Osteocyte (in vitro differentiated cells): ENCODE data around the gene RAB5A. TPM values are rescaled to one million over a fixed set of nuclear protein-coding genes. Genes with fewer than 3 reads are reported as not detected.

Experiments
- DNase-seq: peaks from one replicate; pipeline ENCODE4 v3.0.0; 2021; ENCODE audit warnings: mixed read lengths; ENCODE audit not compliant: unreplicated experiment; ENCODE audit errors: extremely low spot score
- H3K27ac Mint-ChIP-seq: one replicate; pipeline ENCODE4 v1.8.0; 2021; ENCODE audit warnings: mild to moderate bottlenecking, mixed read lengths; ENCODE audit not compliant: unreplicated experiment
- H3K27me3 Mint-ChIP-seq: one replicate; pipeline ENCODE4 v1.8.0; 2021; ENCODE audit warnings: mixed read lengths; ENCODE audit not compliant: unreplicated experiment
- H3K36me3 Mint-ChIP-seq: one replicate; pipeline ENCODE4 v1.8.0; 2021; ENCODE audit warnings: mixed read lengths; ENCODE audit not compliant: unreplicated experiment
- H3K4me1 Mint-ChIP-seq: one replicate; pipeline ENCODE4 v1.8.0; 2021; ENCODE audit warnings: mixed read lengths; ENCODE audit not compliant: unreplicated experiment
- H3K4me3 Mint-ChIP-seq: one replicate; pipeline ENCODE4 v1.8.0; 2021; ENCODE audit warnings: mild to moderate bottlenecking, moderate library complexity, mixed read lengths; ENCODE audit not compliant: unreplicated experiment
- H3K9me3 Mint-ChIP-seq: one replicate; pipeline ENCODE4 v1.8.0; 2021; ENCODE audit warnings: mixed read lengths; ENCODE audit not compliant: unreplicated experiment
- total RNA-seq: library from RNA; stranded (reverse); gene quantifications from 2 replicates; pipeline ENCODE4 v1.2.1, GENCODE V29; 2021
- TF ChIP-seq, protein P1 (sequence below): fragments of 200-600 bp; sonication (generic); IDR thresholded peaks from 2 replicates; pipeline ENCODE4 v1.5.0; 2021; ENCODE audit warnings: antibody characterized with exemption, mild to moderate bottlenecking, moderate library complexity

RAB5A gene
- total RNA-seq, 1 donor from 2014 or later = 83.0 TPM

DNA sequence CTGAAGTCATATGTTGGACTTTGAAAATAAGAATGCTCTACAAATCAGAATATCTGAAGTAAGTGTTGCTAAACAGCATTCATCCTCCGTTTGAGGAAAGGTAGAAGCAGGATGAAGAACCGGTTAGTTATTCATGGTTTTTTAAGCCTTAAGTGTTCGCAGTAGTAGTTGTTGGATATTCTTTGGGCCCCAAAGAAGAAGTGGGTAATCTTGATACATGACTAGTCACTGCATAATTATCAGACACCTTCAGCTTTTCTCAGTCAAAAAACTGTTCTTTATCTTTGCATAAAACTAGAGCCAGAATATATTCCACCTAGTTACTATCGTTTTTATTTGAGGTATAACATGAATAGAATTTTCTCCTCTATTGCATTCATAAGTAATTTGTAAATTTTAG lies 13.8 kb downstream of the RAB5A start:
- TF ChIP-seq, protein P1, sequence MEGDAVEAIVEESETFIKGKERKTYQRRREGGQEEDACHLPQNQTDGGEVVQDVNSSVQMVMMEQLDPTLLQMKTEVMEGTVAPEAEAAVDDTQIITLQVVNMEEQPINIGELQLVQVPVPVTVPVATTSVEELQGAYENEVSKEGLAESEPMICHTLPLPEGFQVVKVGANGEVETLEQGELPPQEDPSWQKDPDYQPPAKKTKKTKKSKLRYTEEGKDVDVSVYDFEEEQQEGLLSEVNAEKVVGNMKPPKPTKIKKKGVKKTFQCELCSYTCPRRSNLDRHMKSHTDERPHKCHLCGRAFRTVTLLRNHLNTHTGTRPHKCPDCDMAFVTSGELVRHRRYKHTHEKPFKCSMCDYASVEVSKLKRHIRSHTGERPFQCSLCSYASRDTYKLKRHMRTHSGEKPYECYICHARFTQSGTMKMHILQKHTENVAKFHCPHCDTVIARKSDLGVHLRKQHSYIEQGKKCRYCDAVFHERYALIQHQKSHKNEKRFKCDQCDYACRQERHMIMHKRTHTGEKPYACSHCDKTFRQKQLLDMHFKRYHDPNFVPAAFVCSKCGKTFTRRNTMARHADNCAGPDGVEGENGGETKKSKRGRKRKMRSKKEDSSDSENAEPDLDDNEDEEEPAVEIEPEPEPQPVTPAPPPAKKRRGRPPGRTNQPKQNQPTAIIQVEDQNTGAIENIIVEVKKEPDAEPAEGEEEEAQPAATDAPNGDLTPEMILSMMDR = no peak
- Mint-ChIP-seq H3K4me3 (no peak overlapping the region), H3K27me3 (no peaks in the 10 kb centered on the region), H3K4me1 (peaks cover 10% of the 10 kb centered on the region), H3K27ac (no peak overlapping the region), H3K36me3 (peaks cover 10% of the 10 kb centered on the region), H3K9me3 (no peaks in the 10 kb centered on the region)
- DNase-seq = no peak

DNA sequence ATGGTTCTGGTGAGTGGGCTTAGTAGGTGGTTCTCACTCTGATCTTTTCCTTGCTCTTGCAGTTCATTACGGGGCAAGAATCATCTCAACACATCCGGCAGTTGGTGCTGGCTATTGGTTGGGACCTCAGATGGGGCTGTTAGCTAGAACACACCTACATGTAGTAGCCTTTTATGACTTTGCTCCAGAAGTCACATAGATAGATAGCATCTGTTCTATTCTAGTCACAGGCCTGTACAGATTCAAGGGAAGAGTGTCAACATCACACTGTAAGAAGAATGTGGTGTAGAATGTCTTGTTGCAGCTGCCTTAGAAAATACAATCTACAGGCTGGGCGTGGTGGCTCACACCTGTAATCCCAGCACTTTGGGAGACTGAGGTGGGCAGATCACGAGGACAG lies 15.1 kb downstream of the RAB5A start:
- Mint-ChIP-seq H3K36me3 (peaks cover 6% of the 10 kb centered on the region), H3K4me1 (peaks cover 7% of the 10 kb centered on the region), H3K27me3 (no peaks in the 10 kb centered on the region), H3K4me3 (no peak overlapping the region), H3K9me3 (no peaks in the 10 kb centered on the region), H3K27ac (no peak overlapping the region)
- DNase-seq = no peak
- TF ChIP-seq, protein P1 = no peak

DNA sequence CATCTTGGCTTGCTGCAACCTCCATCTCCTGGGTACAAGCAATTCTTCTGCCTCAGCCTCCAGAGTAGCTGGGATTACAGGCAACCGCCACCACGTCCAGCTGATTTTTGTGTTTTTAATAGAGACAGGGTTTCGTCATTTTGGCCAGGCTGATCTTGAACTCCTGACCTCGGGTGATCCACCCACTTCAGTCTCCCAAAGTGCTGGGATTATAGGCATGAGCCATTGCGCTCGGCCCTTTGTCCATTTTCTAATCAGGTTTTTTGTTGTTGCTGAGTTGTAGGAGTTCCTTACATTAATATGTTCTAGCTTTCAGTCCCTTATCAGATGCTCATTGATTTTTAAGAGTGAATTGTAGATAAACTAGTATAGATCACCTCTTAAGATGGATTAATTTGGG lies 20.3 kb downstream of the RAB5A start:
- Mint-ChIP-seq H3K27ac (no peak overlapping the region), H3K4me1 (peaks cover 19% of the 10 kb centered on the region), H3K36me3 (peaks cover 10% of the 10 kb centered on the region), H3K27me3 (no peaks in the 10 kb centered on the region), H3K4me3 (no peak overlapping the region), H3K9me3 (no peaks in the 10 kb centered on the region)
- TF ChIP-seq, protein P1 = no peak
- DNase-seq = no peak

DNA sequence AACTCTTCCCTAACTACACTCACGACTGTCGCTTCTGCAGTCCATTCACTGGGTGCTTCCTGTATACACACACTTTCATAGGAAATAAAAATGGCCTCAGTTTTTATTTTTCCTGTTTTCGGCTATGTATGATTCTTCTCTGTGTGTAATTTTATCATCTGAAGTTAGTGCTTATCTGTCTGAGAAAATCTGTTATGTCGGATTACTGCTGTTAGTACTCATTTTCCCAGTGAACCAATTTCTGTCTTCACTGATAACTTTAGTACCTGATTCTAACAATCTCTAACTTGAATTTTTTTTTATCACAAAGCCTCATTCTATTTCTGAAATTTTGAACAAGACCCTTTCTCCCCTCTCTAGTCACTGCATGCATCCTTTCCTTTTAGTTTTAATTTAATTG lies 20.9 kb downstream of the RAB5A start:
- no peak overlapping the region for H3K4me3 Mint-ChIP-seq
- no peak for DNase-seq
- H3K4me1 Mint-ChIP-seq = peaks cover 23% of the 10 kb centered on the region
- peaks cover 13% of the 10 kb centered on the region for H3K36me3 Mint-ChIP-seq
- no peaks in the 10 kb centered on the region for H3K9me3 Mint-ChIP-seq
- TF ChIP-seq, protein P1 = no peak
- H3K27me3 Mint-ChIP-seq = no peaks in the 10 kb centered on the region
- no peak overlapping the region for H3K27ac Mint-ChIP-seq

DNA sequence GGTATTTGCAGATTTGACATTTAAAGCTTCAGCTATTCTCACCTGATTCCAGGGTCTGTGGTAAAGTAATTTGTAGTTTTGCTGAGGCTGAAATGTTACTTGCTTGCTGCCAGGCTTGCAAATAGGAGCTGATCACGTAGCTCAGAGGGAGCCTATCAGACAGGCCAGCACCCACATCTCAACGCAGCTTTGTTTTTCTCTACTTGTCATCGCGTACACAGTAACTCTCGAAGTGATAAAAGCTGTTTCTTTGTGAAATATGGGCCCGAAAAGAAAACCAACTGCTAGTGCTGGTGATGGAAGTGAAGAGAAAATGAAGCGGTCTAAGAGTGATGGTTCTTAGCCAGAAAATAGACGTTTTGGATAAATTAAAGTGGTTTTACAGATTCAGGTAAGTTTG lies 23.4 kb downstream of the RAB5A start:
- H3K4me1 Mint-ChIP-seq = peaks cover 23% of the 10 kb centered on the region
- TF ChIP-seq, protein P1 = no peak
- no peaks in the 10 kb centered on the region for H3K9me3 Mint-ChIP-seq
- no peaks in the 10 kb centered on the region for H3K27me3 Mint-ChIP-seq
- H3K27ac Mint-ChIP-seq = no peak overlapping the region
- peaks cover 21% of the 10 kb centered on the region for H3K36me3 Mint-ChIP-seq
- H3K4me3 Mint-ChIP-seq = no peak overlapping the region
- no peak for DNase-seq
